ENCODE data around the gene HOXB3.

The HOXB3 gene

GRCh38 chr17:48556576-48557401 lies 33.3 kb downstream of the HOXB3 start:
- DNase-seq (ENCODE audit: low read depth, low spot score): no peak

GRCh38 chr17:48556229-48556575 lies 33.8 kb downstream of the HOXB3 start:
- no peak for DNase-seq (ENCODE audit: low read depth, low spot score)

DNA sequence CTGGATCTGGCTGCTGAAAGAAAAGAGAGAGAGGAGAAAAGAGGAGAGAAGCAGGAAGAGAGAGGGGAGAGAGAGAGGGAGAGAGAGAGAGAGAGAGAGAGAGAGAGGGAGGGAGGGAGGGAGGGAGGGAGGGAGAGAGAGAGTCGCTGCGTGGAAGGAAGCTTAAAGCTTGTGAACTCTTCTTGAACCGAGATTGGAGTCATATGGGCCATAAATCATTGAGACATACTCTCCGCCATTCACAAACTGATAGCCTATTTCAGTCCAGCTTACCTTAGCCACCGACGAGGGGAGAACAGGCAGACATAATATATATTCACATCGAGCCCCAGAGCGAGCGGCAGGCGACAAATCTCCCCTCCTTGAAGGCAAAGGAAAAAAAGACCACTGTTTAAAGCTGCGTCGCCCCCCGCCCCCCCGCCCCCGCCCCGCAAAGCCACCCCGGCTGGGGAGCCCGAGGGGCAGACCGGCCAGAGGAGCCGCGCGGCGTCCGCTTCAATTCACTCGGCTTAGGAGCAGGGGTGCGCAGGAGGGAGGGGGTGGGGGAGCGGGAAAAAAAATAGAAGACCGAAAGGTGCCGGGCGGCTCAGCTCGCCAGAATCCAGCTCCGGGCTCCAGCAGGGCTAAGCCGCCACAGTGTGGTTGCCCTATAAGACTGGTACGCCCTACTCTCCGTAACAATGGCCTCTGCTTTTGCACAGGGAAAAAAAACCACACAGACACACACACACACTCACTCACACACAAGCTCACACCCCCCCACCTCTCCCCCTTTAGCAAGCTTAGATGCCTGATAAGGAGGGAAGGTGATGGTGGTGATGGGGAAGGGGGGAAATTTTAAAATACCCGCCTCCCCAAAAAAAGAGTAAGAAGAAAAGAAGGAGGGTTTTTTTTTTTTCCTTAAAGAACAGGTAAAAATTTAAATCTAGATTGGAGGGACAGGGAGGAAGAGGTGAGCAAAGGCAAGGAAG lies 34.5 kb downstream of the HOXB3 start:
- no peak for DNase-seq (ENCODE audit: low read depth, low spot score)

- DNase-seq (ENCODE audit: low read depth, low spot score): no peak
Measured at GRCh38 chr17:48554412-48555257, 35.4 kb downstream of the HOXB3 start.

DNA sequence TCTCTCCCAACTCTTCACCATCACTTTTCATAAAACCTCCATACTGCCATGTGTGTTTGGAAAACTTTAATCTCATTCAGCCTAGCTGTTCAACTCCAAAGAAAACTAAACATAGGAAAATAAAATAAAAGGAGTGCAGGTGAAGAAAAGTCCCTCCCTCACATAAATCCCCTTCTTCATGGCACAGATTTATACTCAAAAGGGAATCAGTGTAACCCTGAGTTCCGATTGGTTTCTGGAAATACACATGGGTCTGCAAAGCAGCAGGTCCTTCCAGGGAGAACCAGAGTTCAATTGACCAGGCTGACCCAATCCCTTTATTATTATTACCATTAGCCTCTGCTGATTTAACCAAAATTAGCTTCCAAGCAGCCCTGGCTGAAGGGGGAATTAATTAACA lies 36.2 kb downstream of the HOXB3 start:
- DNase-seq (ENCODE audit: low read depth, low spot score): no peak

DNA sequence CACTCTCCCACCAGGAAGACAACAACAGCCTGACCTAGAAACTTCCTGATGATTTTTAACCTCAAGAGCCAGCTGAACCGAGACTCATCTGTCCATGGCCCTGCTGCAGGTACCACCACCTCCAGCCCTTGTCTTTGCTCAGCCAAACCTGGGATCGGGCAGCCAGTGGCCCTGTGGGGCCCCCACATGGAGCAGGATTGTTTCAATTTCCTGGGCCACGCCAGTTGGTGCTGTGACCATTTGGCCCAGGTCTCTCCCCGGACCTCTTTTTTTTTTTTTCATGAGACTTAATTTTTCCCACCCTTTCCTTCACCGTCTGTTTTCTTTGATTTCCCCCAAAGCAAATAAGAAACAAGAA lies 36.9 kb downstream of the HOXB3 start:
- DNase-seq (ENCODE audit: low read depth, low spot score): no peak

DNA sequence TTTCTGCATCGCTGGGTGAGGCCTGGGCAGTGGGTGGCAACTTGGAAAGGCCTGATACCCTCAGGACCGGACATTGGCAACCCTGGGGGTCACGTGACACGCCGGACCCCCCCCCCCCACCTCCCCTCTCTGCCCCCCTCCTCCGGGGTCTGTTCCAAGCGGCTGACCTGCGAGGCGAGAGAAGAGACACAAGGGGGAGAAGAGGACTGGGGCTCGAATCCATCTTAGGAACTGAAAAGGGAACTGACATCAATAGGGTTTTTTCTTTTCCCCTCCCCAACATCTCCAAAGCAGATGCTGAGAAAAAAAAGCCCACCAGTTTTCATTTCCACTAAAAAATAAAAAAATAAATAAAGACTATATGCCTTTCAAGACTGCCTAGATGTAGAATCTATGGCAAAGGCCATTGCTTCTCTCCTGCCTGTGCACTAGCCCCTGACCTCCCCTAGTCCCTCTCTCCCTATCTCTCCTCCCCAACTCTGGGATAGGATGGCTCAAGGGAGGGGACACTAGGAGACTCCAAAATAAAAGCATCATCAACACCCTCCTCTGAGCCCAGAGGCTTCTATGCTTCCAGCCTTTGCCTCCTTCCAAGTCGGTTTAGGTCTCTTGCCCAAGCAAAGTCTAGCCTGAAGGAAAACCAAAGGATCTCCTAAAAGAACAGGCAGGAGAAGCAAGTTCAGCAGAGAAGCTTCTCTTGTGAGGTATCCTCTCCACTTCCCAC lies 37.4 kb downstream of the HOXB3 start:
- no peak for DNase-seq (ENCODE audit: low read depth, low spot score)

- DNase-seq (ENCODE audit: low read depth, low spot score): no peak
Measured at GRCh38 chr17:48551596-48552465, 38.2 kb downstream of the HOXB3 start.

- no peak for DNase-seq (ENCODE audit: low read depth, low spot score)
Measured at GRCh38 chr17:48551214-48551555, 38.9 kb downstream of the HOXB3 start.

- no peak for DNase-seq (ENCODE audit: low read depth, low spot score)
Measured at GRCh38 chr17:48550502-48551213, 39.4 kb downstream of the HOXB3 start.

- DNase-seq (ENCODE audit: low read depth, low spot score): no peak
Measured at GRCh38 chr17:48549914-48550501, 40.0 kb downstream of the HOXB3 start.

GRCh38 chr17:48549281-48549630 lies 40.8 kb downstream of the HOXB3 start:
- DNase-seq (ENCODE audit: low read depth, low spot score): no peak

- DNase-seq (ENCODE audit: low read depth, low spot score): no peak
Measured at GRCh38 chr17:48548523-48549280, 41.3 kb downstream of the HOXB3 start.

DNA sequence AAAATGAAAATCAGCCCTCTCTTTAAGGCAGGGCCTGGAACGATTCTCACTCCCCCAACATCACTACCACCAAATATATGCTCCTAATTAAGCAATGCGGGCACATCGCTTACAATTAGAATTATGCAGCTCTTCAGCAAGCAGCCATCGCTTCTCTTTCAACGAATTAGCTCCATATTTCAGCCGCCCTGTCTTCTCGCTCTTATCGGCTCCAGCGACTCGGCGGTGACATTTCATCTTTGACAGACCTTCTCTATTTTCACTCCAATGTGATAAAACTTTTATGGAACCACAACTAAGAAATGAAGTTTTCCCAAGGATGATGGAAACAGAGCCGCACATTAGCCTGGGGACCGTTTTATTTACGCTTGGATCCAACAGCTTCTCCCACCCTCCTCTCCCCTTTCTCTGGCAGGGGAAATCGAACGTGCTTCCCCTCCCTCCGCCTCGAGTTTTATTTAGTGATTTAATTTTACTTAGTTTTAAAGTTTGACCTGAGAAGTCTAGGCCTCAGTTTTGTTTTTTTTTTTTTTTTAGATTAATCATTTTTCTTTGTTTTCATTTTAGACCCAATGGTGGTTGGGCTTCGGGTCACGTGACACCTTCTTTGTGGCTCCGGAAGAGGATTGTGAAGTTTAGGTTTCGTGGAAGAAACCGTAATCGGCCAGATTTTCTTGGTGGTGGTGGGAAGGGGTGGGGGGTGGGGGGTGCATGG lies 42.1 kb downstream of the HOXB3 start:
- no peak for DNase-seq (ENCODE audit: low read depth, low spot score)

DNA sequence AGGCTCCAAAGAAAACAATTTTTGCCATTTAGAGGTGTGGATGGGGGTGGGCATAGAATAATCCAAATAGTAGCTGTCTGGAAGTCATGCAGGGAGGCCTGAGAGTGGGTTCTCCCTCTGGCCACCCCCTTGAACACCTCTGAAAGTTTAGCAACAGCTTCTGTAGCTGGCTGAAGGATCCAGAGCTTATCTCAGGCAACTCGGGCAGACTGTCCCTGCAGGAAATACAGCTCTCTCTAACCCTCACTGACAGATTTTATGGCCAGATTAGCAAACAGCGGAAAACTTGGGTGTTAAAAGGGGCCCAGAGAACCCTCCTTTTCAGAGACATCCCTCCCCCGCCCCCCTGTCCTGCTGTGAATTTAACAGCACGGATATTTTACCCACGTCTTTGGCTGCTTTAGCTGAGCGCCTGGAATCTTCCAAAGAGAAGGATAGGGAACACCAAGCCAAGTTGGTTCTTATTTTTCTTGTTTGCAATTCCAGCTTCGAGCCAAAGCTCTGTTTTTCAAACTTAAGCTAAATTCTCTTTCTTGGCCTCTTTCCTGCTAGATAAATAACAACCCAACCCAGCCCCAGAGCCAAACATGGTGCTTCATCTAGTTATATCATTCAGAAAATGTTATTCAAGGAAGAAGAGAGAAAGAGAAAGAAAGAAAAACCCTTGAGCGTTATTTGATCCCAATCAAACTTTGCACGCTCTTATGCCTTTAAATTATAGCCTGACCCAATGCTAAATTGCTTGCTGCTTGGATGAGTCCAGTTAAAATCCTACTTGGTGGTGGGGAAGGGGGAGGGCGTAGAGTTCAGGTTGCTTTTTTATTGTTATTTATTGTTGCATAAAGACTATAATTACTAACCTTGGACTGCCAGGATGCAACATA lies 42.9 kb downstream of the HOXB3 start:
- no peak for DNase-seq (ENCODE audit: low read depth, low spot score)

DNA sequence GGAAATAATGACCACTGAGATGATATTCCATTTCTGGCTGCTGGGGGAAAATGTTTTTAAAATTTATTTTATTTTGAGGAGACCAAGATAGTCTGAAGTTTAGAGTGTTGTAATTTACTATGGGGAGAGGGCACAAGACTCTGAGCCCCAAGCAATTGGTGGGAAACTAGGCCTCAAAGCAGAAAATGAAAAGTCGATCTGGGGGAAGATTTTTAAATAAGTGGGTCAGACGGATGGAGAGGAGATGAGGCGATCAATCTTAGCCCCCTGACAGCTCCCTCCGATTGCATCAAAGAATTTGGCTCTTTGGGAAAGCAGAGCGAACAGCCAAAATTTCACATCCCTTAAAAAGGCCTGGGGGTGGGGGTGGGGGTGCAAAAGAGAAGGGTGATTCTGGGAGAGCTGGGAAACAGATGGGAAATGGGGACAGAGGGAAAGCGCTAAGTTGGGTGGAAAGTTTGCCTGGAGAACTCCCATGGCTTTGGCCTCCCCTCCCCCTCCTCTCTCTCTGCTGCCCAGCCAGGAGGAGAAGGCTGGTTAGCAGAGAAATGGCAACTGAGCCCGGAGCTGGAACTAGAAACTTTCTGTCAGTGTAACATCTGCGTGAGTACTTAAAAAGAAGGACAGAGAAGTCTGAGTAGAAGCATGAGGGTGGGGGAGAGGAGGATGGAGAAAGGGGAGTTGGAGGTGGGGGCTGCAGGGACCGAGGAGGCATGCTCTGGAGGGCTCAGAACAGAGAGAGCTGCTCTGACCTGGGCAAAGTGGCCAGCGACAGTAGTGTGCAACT lies 43.7 kb downstream of the HOXB3 start:
- no peak for DNase-seq (ENCODE audit: low read depth, low spot score)

Data from iPS DF 19.7 (cell line).